ENCODE data around the gene FAHD2A. TPM values are rescaled to one million over a fixed set of nuclear protein-coding genes. Genes with fewer than 3 reads are reported as not detected.
"Not testable (repeated sequence)": the region's sequence is repeated elsewhere in the genome, so short reads cannot be mapped to it uniquely, and the experiment has no call there.

FAHD2A gene
- total and polyA plus RNA-seq, 2 experiments from 2014 or later, result 30.1 to 36.9 TPM

- Histone ChIP-seq H3K36me3 (replicated peaks; ENCODE audit: insufficient read depth, low read depth) (no peaks in the 10 kb centered on the region), H3K4me3 (no peak overlapping the region), H3K27me3 (peaks cover 7% of the 10 kb centered on the region), H3K4me1 (ENCODE audit: insufficient read depth) (no peaks in the 10 kb centered on the region), H3K27ac (no peak overlapping the region), H3K9me2 (replicated peaks; ENCODE audit: insufficient read depth) (no peaks in the 10 kb centered on the region), H3K79me2 (no peaks in the 10 kb centered on the region), H4K20me1 (ENCODE audit: insufficient read depth, poor library complexity, severe bottlenecking) (no peaks in the 10 kb centered on the region), H3K9me3 (ENCODE audit: low read depth) (no peaks in the 10 kb centered on the region), H2AFZ (no peak overlapping the region), H3K4me2 (no peak overlapping the region)
- TF ChIP-seq EZH2phosphoT487 (IDR thresholded peaks at IDR 0.05; ENCODE audit: low read depth, severe bottlenecking, unreplicated experiment), result no peak
- TF ChIP-seq EZH2 (IDR thresholded peaks at IDR 0.05; ENCODE audit: borderline replicate concordance), result no peak
- no peak for TF ChIP-seq CTCF (IDR thresholded peaks at IDR 0.05; ENCODE audit: poor library complexity)
- DNase-seq (ENCODE audit: low spot score), result no peak
- 88% methylated on average over 5 of the region's 5 CpGs for WGBS (ENCODE audit: low lambda C conversion rate, missing lambda C conversion rate)
Measured at GRCh38 chr2:95354469-95354901, 48.0 kb upstream of the FAHD2A start.

- Histone ChIP-seq H3K27me3 (peaks cover 6% of the 10 kb centered on the region), H3K4me1 (ENCODE audit: insufficient read depth) (no peaks in the 10 kb centered on the region), H3K79me2 (no peaks in the 10 kb centered on the region), H3K4me2 (no peak overlapping the region), H3K9me2 (replicated peaks; ENCODE audit: insufficient read depth) (no peaks in the 10 kb centered on the region), H3K27ac (no peak overlapping the region), H2AFZ (no peak overlapping the region), H3K4me3 (no peak overlapping the region), H3K9me3 (ENCODE audit: low read depth) (no peaks in the 10 kb centered on the region), H3K36me3 (replicated peaks; ENCODE audit: insufficient read depth, low read depth) (no peaks in the 10 kb centered on the region), H4K20me1 (ENCODE audit: insufficient read depth, poor library complexity, severe bottlenecking) (no peaks in the 10 kb centered on the region)
- WGBS (ENCODE audit: low lambda C conversion rate, missing lambda C conversion rate), result 90% methylated on average over 7 of the region's 8 CpGs
- TF ChIP-seq CTCF (IDR thresholded peaks at IDR 0.05; ENCODE audit: poor library complexity) (no peak), EZH2phosphoT487 (IDR thresholded peaks at IDR 0.05; ENCODE audit: low read depth, severe bottlenecking, unreplicated experiment) (no peak), EZH2 (IDR thresholded peaks at IDR 0.05; ENCODE audit: borderline replicate concordance) (no peak)
- DNase-seq (ENCODE audit: low spot score), result no peak
Measured at GRCh38 chr2:95354925-95355324, 47.6 kb upstream of the FAHD2A start.

GRCh38 chr2:95355486-95355885 lies 47.0 kb upstream of the FAHD2A start:
- not testable (repeated sequence) for H3K4me3 ChIP-seq; H2AFZ ChIP-seq; DNase-seq (ENCODE audit: low spot score); H3K9me2 ChIP-seq (replicated peaks; ENCODE audit: insufficient read depth); H3K9me3 ChIP-seq (ENCODE audit: low read depth); H3K36me3 ChIP-seq (replicated peaks; ENCODE audit: insufficient read depth, low read depth); H4K20me1 ChIP-seq (ENCODE audit: insufficient read depth, poor library complexity, severe bottlenecking); H3K27ac ChIP-seq; H3K4me2 ChIP-seq; H3K79me2 ChIP-seq; H3K27me3 ChIP-seq; H3K4me1 ChIP-seq (ENCODE audit: insufficient read depth)
- 89% methylated on average over 5 of the region's 5 CpGs for WGBS (ENCODE audit: low lambda C conversion rate, missing lambda C conversion rate)

GRCh38 chr2:95356821-95357700 lies 45.4 kb upstream of the FAHD2A start:
- no peaks in the 10 kb centered on the region for H3K4me1 ChIP-seq (ENCODE audit: insufficient read depth)
- no peak for TF ChIP-seq EZH2 (IDR thresholded peaks at IDR 0.05; ENCODE audit: borderline replicate concordance)
- no peak for TF ChIP-seq CTCF (IDR thresholded peaks at IDR 0.05; ENCODE audit: poor library complexity)
- TF ChIP-seq EZH2phosphoT487 (IDR thresholded peaks at IDR 0.05; ENCODE audit: low read depth, severe bottlenecking, unreplicated experiment), result no peak
- H3K27ac ChIP-seq, result no peak overlapping the region
- no peaks in the 10 kb centered on the region for H3K27me3 ChIP-seq
- H3K79me2 ChIP-seq, result no peaks in the 10 kb centered on the region
- no peaks in the 10 kb centered on the region for H3K9me2 ChIP-seq (replicated peaks; ENCODE audit: insufficient read depth)
- no peaks in the 10 kb centered on the region for H3K36me3 ChIP-seq (replicated peaks; ENCODE audit: insufficient read depth, low read depth)
- H2AFZ ChIP-seq, result no peak overlapping the region
- 85% methylated on average over 11 of the region's 12 CpGs for WGBS (ENCODE audit: low lambda C conversion rate, missing lambda C conversion rate)
- no peaks in the 10 kb centered on the region for H4K20me1 ChIP-seq (ENCODE audit: insufficient read depth, poor library complexity, severe bottlenecking)
- no peak for DNase-seq (ENCODE audit: low spot score)
- no peak overlapping the region for H3K4me3 ChIP-seq
- no peak overlapping the region for H3K4me2 ChIP-seq
- no peaks in the 10 kb centered on the region for H3K9me3 ChIP-seq (ENCODE audit: low read depth)

Data from hepatocyte (in vitro differentiated cells).